GM12892 (cell line): ENCODE results near the gene NFATC1.
"Not testable (repeated sequence)": the region's sequence is repeated elsewhere in the genome, so short reads cannot be mapped to it uniquely, and the experiment has no call there.

Experiments
- DNase-seq: peaks from one replicate; pipeline ENCODE4 v3.0.0; 2011; ENCODE audit not compliant: insufficient read length
- FAIRE-seq: peaks from 2 replicates; lab custom pipeline; 2011; peaks lifted over from hg19 to GRCh38; lab: Jason Lieb, UNC
- POLR2A ChIP-seq: IDR thresholded peaks from 2 replicates; pipeline ENCODE4 v1.6.1; 2011; ENCODE audit warnings: low read depth, low read length, control low read depth
- POLR2AphosphoS5 ChIP-seq: IDR thresholded peaks from 2 replicates; pipeline ENCODE4 v1.6.1; 2011; ENCODE audit warnings: low read depth, low read length, control low read depth
- TAF1 ChIP-seq: IDR thresholded peaks from 2 replicates; pipeline ENCODE4 v1.6.1; 2011; ENCODE audit warnings: low read depth, mild to moderate bottlenecking, control low read depth, low read length, borderline replicate concordance

NFATC1 gene

GRCh38 chr18:79476918-79477571, 81.3 kb downstream of the NFATC1 start:
- DNase-seq (no peak), FAIRE-seq (no peak)
- TF ChIP-seq POLR2A (no peak), TAF1 (no peak), POLR2AphosphoS5 (no peak)

DNA sequence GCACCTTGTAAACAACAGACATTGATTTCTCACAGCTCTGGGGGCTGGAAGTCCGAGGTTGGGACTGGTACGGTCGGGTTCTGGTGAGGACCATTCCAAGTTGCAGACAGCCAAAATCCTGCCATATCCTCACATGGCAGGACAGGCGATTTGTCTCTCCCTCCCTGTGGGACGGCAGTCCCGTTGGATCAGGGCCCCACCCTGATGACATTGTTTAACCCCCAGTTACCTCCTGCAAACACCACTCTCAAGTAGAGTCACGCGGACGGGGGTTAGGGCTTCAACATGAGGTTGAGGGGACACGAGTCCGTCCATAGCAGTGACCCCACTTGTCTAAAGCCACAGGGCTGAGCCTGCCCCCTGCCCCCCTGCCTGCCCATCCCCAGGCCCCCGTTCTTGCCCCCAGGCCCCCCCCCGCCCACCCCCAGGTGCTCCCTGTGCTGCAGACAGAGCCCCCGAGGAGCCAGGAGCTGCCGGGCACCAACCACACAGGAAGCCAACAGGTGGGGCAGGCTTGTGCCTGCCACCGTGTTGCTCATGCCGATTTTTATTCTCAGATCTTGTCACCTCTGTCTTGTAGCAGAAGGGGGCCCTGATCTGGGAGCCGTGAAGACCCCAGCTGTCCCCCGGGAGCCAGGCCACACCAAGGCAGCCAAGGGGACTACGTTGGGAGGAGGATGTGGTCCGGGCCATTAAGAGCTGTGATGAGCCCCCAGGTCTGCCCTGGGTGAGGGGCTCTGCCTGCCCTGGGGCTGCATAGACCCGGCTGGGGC, 82.2 kb downstream of the NFATC1 start:
- TF ChIP-seq TAF1 (no peak), POLR2AphosphoS5 (no peak), POLR2A (no peak)
- DNase-seq (no peak), FAIRE-seq (no peak)

DNA sequence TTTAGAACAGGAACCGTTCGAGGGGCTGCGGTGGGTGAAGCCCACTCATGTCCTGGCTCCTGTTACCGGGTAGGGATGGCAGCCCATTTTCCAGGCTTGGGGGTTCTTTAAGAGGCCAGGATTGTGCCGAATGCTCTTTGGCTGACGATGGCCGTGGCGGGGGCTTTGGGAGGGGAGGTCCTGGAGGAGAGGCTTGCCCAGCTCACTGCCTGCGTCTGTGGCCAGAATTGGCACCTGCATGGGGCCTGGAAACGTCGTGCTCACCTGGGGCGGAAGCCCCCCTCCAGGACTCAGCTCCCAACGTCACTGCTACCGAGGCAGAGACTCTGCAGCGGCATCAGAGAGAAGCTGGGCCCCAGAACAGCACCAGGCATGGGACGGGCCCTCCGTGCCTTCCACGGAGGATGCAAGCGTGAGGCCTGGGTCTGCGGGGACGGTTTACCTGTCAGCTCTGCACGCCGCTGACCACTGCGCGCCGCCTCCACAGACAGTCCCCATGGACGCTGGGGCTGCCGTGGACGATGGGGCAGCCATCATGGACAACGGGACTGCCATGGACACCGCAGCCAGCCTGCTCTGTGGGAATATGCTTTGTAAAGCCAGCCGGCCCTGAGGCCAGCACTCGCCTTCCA, 82.9 kb downstream of the NFATC1 start:
- no peak for FAIRE-seq

DNA sequence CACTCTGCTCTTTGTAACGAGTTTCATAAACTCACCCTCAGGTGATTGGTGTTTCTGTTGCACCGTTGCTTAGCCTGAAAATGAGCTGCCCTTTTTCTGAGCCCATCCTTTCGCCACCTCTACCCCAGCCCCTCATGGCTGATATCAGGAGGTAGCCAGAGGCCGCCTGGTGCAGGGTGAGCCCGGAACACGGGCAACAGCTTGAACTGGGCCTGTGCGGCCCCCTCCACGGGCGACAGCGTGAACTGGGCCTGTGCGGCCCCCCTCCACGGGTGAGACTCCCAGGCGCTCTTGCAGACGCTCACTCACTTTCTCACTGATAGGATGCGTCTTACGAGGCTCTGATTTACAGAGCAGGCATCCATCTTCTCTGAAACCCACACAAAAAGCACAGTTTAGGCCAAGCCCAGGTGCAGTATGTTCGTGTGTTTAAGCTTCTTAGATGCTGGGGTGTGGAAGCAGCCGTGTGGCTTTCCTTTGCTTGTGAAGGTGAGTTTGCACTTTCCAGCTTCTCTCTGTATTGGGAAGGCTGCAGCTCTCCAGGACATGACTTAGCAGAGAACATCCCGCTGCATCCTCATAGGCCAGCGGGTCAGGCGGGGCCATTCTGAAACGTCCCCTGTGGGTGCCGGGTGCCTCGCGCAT, 83.5 kb downstream of the NFATC1 start:
- DNase-seq = no peak
- no peak for FAIRE-seq
- TF ChIP-seq POLR2AphosphoS5 (no peak), POLR2A (no peak), TAF1 (no peak)

More for the DNA sequence above, 82.9 kb downstream of the NFATC1 start:
- DNase-seq = no peak
- TF ChIP-seq POLR2AphosphoS5 = no peak
- TF ChIP-seq TAF1 = no peak
- TF ChIP-seq POLR2A = no peak

DNA sequence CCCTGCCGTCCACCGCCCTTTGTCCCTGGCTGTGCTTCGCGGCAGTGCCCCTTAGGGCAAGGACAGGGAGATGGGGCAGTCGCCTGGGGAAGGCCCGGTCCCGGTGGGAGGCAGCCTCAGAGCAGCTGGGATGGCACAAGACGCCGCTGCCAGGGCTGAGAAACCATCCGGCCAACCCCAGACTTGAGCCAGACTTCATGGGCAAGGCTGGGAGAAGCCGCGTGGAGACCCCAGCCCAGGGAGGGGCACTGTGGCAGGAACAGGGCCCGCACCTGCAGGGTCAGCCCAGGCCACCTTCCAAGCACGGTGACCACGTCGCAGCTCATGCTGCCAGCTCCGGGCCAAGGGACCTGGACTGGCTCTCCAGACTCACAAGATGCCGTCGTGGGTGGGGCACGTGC, 84.0 kb downstream of the NFATC1 start:
- DNase-seq = no peak
- TF ChIP-seq TAF1 (no peak), POLR2A (no peak), POLR2AphosphoS5 (no peak)
- FAIRE-seq = no peak

- DNase-seq = no peak
- no peak for FAIRE-seq
- TF ChIP-seq POLR2AphosphoS5 (no peak), POLR2A (no peak)
Observed at GRCh38 chr18:79480171-79481045, 84.7 kb downstream of the NFATC1 start.

- TF ChIP-seq POLR2A (no peak), POLR2AphosphoS5 (no peak), TAF1 (no peak)
- DNase-seq (no peak), FAIRE-seq (no peak)
Observed at GRCh38 chr18:79481046-79481790, 85.5 kb downstream of the NFATC1 start.

GRCh38 chr18:79483393-79483792, 87.7 kb downstream of the NFATC1 start:
- not testable (repeated sequence) for FAIRE-seq, DNase-seq

- DNase-seq (no peak), FAIRE-seq (no peak)
- no peak for TF ChIP-seq TAF1
- no peak for TF ChIP-seq POLR2A
- no peak for TF ChIP-seq POLR2AphosphoS5
Observed at GRCh38 chr18:79483971-79484491, 88.3 kb downstream of the NFATC1 start.

DNA sequence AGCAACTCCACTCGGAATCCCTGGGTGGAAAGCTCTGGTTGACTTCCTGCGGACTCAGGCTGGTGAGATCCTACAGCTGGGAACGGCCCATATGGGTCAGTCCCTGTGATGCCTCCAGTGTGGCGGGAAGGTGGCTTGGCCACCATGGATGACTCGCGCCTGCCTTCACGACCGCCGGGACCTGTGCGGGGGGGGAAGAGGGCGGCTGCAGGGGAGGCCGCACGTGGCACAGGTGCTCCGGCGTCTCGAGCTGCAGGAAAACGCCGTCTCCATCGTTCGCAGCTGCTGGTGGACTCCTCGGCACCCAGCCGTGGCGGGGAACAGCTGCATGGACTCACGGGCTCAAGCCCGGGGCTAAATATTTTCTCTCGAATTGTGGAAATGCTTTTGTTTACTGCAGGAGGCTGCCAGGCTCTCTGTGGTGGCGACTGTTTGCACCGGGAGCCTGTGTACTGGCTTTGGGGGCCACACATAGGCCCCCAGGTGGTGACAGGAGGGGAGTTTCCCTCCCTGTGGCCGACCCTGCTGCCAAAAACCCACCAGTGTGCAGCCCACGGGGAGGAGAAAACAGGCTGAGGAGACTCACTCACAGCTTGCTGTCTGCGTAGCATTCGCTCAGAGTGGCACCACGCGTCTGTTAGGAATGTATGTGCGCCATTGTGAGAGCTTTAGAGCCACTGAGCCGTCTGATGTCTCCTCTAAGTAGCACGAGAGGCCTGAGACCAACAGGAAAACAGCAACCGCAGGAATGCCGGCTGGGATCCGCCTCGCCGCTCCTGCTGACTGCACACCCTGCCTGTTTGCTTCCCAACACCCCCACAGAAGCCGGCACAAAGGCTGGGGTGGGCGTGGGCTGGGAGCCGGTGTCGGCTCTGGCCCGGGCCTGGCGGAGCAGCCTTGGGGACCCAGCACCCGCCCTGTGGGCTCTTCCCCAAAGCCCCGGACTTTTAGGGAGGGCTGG, 89.2 kb downstream of the NFATC1 start:
- no peak for FAIRE-seq
- no peak for DNase-seq
- no peak for TF ChIP-seq POLR2AphosphoS5
- no peak for TF ChIP-seq POLR2A
- TF ChIP-seq TAF1 = no peak
